ENCODE measurements around the gene TGFBR3L. TPM values are rescaled to one million over a fixed set of nuclear protein-coding genes. Genes with fewer than 3 reads are reported as not detected.

Gene TGFBR3L
- total and polyA plus RNA-seq, 10 of the 15 experiments (the other 5 are each of a cell fraction or from before 2014, with no cell fraction given), result 0.20 to 0.23 TPM; not detected in 8

GRCh38 chr19:7962644-7963268, 48.1 kb downstream of the TGFBR3L start:
- no peaks in the 10 kb centered on the region for H3K27me3 ChIP-seq (replicated peaks in 1 of 2; ENCODE audit: control insufficient read depth in 2 of 2, insufficient read depth in 2 of 2, low read length in 1 of 2)
- H3K4me1 ChIP-seq (ENCODE audit: control insufficient read depth, insufficient read depth, low read length), result no peaks in the 10 kb centered on the region
- no peak for TF ChIP-seq SUPT20H (IDR thresholded peaks at IDR 0.05; ENCODE audit: borderline replicate concordance, control insufficient read depth, low read depth, low read length)
- no peak for TF ChIP-seq MTA2 (IDR thresholded peaks at IDR 0.05; ENCODE audit: low read depth)
- TF ChIP-seq RAD51 (IDR thresholded peaks at IDR 0.05), result no peak
- 91% methylated on average over 22 of the region's 22 CpGs for WGBS (ENCODE audit: insufficient coverage, insufficient replicate concordance, low lambda C conversion rate, missing lambda C conversion rate)
- no peaks in the 10 kb centered on the region for H3K9me3 ChIP-seq (replicated peaks; ENCODE audit: control insufficient read depth, insufficient read depth, low read length)
- in situ Hi-C loops (cut with MboI) (no loop called here), intact Hi-C loops (cut with micrococcal nuclease; ENCODE audit: unreplicated experiment) (no loop called here)
- no peak overlapping the region for H3K9ac ChIP-seq (ENCODE audit: control insufficient read depth, insufficient read depth, low read length)
- ChIA-PET SMC1A (ENCODE audit: uncharacterized antibody, unreplicated experiment) (no interaction called here), CTCF (no interaction called here), POLR2A (no interaction called here), RAD21 (ENCODE audit: unreplicated experiment) (no interaction called here)
- H3K4me3 ChIP-seq, result no peak overlapping the region
- BruUV-seq (replicated peaks), result TSS peak; percentile 21
- no peaks in the 10 kb centered on the region for H3K79me2 ChIP-seq (ENCODE audit: control insufficient read depth, insufficient read depth, low read length)
- no peaks in the 10 kb centered on the region for H4K20me1 ChIP-seq (ENCODE audit: control insufficient read depth, insufficient read depth)
- DNase-seq (ENCODE audit: low read depth, low spot score) (no peak), ATAC-seq (no peak), FAIRE-seq (no peak)
- no peak overlapping the region for H3K27ac ChIP-seq (ENCODE audit: control insufficient read depth, insufficient read depth)
- no peak overlapping the region for H2AFZ ChIP-seq (ENCODE audit: control insufficient read depth, low read depth, low read length)
- H3K4me2 ChIP-seq (ENCODE audit: control insufficient read depth, insufficient read depth), result no peak overlapping the region
- H3K36me3 ChIP-seq (ENCODE audit: control insufficient read depth in 2 of 2, insufficient read depth in 2 of 2, low read length in 1 of 2), result peaks cover 22 to 25% of the 10 kb centered on the region in 2 experiments; a peak in 3 of 4 replicates

- RAD21 ChIA-PET (ENCODE audit: unreplicated experiment), result no interaction called here
- WGBS (ENCODE audit: insufficient coverage, insufficient replicate concordance, low lambda C conversion rate, missing lambda C conversion rate), result 97% methylated on average over 25 of the region's 25 CpGs
- in situ Hi-C loops (cut with MboI), result no loop called here
- Histone ChIP-seq H3K36me3 (ENCODE audit: control insufficient read depth in 2 of 2, insufficient read depth in 2 of 2, low read length in 1 of 2) (peaks cover 28 to 29% of the 10 kb centered on the region in 2 experiments; a peak in 3 of 4 replicates), H3K4me1 (ENCODE audit: control insufficient read depth, insufficient read depth, low read length) (no peaks in the 10 kb centered on the region), H3K4me3 (no peak overlapping the region), H3K79me2 (ENCODE audit: control insufficient read depth, insufficient read depth, low read length) (no peaks in the 10 kb centered on the region), H3K27ac (ENCODE audit: control insufficient read depth, insufficient read depth) (no peak overlapping the region), H3K9me3 (replicated peaks; ENCODE audit: control insufficient read depth, insufficient read depth, low read length) (no peaks in the 10 kb centered on the region), H3K4me2 (ENCODE audit: control insufficient read depth, insufficient read depth) (no peak overlapping the region), H3K9ac (ENCODE audit: control insufficient read depth, insufficient read depth, low read length) (no peak overlapping the region), H4K20me1 (ENCODE audit: control insufficient read depth, insufficient read depth) (no peaks in the 10 kb centered on the region), H2AFZ (ENCODE audit: control insufficient read depth, low read depth, low read length) (no peak overlapping the region), H3K27me3 (replicated peaks in 1 of 2; ENCODE audit: control insufficient read depth in 2 of 2, insufficient read depth in 2 of 2, low read length in 1 of 2) (no peaks in the 10 kb centered on the region)
- FAIRE-seq (no peak), DNase-seq (ENCODE audit: low read depth, low spot score) (no peak), ATAC-seq (no peak)
- CTCF ChIA-PET, result no interaction called here
- BruUV-seq (replicated peaks), result no TSS peak
- SMC1A ChIA-PET (ENCODE audit: uncharacterized antibody, unreplicated experiment), result no interaction called here
- POLR2A ChIA-PET, result no interaction called here
- intact Hi-C loops (cut with micrococcal nuclease; ENCODE audit: unreplicated experiment), result no loop called here
- TF ChIP-seq POLR2A (IDR thresholded peaks at IDR 0.05; ENCODE audit: low read depth, low read length) (no peak; the same call in 1 of the 2 replicates), CUX1 (IDR thresholded peaks at IDR 0.05; ENCODE audit: insufficient replicate concordance, low read depth, low read length) (no peak), MEF2A (IDR thresholded peaks at IDR 0.05; ENCODE audit: insufficient read depth, low read depth, low read length) (no peak), RCOR1 (conservative IDR thresholded peaks at IDR 0.05; ENCODE audit: low read depth, low read length) (no peak), MEF2B (IDR thresholded peaks at IDR 0.05; ENCODE audit: partially characterized antibody, poor library complexity, severe bottlenecking) (no peak), BCL11A (IDR thresholded peaks at IDR 0.05; ENCODE audit: low read depth, low read length) (no peak), YY1 (IDR thresholded peaks at IDR 0.05; ENCODE audit: low read depth, low read length) (no peak), RELB (IDR thresholded peaks at IDR 0.05; ENCODE audit: low read depth) (no peak)
Observed at GRCh38 chr19:7963566-7963965, 48.9 kb downstream of the TGFBR3L start.

Measured in GM12878 (cell line).